ENCODE results near the gene ECE1.

The ECE1 gene

DNA sequence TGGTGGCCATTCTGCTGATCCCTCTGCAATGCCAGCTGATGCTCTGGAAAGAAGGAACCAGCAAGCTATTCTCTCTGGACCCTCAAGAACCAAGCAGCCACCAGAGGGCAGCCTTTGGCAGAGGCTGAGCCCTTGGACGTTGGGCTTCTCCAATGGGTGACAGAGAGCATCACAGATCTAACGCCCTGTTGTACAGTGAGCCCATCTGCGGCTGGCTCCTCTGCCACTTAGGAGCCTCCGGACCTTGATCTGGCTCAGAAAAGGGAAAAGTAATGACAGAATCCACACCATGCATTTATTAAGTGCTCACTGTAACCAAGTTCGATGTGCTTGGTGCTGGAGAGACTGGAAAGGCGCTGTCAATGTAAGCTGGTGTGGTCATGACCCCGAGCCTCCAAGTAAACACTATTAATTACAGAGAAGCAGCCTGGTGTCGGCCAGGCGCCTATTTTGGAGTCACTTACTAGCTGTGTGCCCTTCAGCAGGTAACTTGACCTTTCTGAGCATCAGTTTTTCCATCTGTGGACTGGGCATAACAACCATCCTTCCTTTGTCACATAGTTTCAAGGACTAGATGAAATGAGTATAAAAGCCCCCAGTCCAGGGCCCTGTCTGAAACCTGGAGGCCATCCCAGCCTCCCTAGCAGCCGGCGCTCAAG lies 34.9 kb downstream of the ECE1 start:
- TF ChIP-seq, protein P1, sequence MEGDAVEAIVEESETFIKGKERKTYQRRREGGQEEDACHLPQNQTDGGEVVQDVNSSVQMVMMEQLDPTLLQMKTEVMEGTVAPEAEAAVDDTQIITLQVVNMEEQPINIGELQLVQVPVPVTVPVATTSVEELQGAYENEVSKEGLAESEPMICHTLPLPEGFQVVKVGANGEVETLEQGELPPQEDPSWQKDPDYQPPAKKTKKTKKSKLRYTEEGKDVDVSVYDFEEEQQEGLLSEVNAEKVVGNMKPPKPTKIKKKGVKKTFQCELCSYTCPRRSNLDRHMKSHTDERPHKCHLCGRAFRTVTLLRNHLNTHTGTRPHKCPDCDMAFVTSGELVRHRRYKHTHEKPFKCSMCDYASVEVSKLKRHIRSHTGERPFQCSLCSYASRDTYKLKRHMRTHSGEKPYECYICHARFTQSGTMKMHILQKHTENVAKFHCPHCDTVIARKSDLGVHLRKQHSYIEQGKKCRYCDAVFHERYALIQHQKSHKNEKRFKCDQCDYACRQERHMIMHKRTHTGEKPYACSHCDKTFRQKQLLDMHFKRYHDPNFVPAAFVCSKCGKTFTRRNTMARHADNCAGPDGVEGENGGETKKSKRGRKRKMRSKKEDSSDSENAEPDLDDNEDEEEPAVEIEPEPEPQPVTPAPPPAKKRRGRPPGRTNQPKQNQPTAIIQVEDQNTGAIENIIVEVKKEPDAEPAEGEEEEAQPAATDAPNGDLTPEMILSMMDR (IDR thresholded peaks at IDR 0.05; ENCODE audit: borderline replicate concordance, extremely low read depth, low read length, poor library complexity, severe bottlenecking) = peak; percentile 86
- no peak for TF ChIP-seq EZH2 (IDR thresholded peaks at IDR 0.05; ENCODE audit: borderline replicate concordance, low read depth, low read length, severe bottlenecking)
- Histone ChIP-seq H4K20me1 (ENCODE audit: insufficient read depth, low read length) (no peaks in the 10 kb centered on the region), H2AFZ (ENCODE audit: low read depth, low read length) (no peak overlapping the region), H3K4me1 (ENCODE audit: insufficient read depth, low read length) (no peaks in the 10 kb centered on the region), H3K9me3 (ENCODE audit: insufficient read depth, low read length, severe bottlenecking) (no peaks in the 10 kb centered on the region), H3K4me3 (ENCODE audit: low read depth in 1 of 2, low read length in 2 of 2) (no peak overlapping the region), H3K4me2 (ENCODE audit: insufficient read depth, low read length) (no peak overlapping the region), H3K9ac (ENCODE audit: low read depth, low read length) (no peak overlapping the region), H3K79me2 (ENCODE audit: insufficient read depth, low read length) (no peaks in the 10 kb centered on the region), H3K36me3 (ENCODE audit: insufficient read depth, low read length) (peaks cover 9% of the 10 kb centered on the region), H3K27ac (ENCODE audit: low read length) (no peak overlapping the region), H3K27me3 (ENCODE audit: insufficient read depth, low read length, poor library complexity) (no peaks in the 10 kb centered on the region)
- peak; percentile 79 for DNase-seq
- ATAC-seq (ENCODE audit: insufficient read depth, low read depth) = peak; percentile 95

DNA sequence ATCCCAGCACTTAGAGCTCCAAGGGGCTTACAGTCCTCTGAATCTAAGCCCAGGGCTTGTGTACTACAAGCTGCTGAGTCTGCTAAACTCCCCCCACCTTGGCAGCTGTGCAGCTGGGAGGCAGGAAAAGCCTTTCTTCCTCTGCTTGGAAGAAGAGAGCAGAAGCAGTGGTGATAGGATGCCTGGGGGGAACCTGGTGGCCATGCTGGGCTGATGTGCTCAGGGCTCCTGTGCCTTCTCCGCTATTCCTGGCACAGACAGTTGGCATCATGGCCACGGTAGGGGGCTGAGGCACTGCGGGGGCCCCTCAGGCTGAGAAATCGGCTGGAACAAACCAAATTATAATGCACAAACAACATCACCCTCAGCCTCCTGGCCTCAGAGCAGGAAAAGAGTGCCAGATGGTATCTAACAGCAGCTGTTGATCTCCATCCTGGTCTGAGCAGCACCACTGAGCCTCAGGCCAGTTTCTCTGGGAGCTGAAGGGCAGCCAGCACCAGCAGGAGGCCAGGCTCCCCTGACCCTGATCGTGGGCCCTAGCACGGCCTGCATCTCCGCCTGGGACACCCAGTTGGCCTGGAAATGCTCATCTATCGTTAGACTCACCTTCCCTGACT lies 35.8 kb downstream of the ECE1 start:
- TF ChIP-seq, protein P1 (IDR thresholded peaks at IDR 0.05; ENCODE audit: borderline replicate concordance, extremely low read depth, low read length, poor library complexity, severe bottlenecking) = no peak
- TF ChIP-seq EZH2 (IDR thresholded peaks at IDR 0.05; ENCODE audit: borderline replicate concordance, low read depth, low read length, severe bottlenecking) = no peak
- Histone ChIP-seq H3K27me3 (ENCODE audit: insufficient read depth, low read length, poor library complexity) (no peaks in the 10 kb centered on the region), H2AFZ (ENCODE audit: low read depth, low read length) (no peak overlapping the region), H3K79me2 (ENCODE audit: insufficient read depth, low read length) (no peaks in the 10 kb centered on the region), H3K4me1 (ENCODE audit: insufficient read depth, low read length) (no peaks in the 10 kb centered on the region), H3K36me3 (ENCODE audit: insufficient read depth, low read length) (peaks cover 9% of the 10 kb centered on the region), H3K4me3 (ENCODE audit: low read depth in 1 of 2, low read length in 2 of 2) (no peak overlapping the region), H3K27ac (ENCODE audit: low read length) (no peak overlapping the region), H3K9ac (ENCODE audit: low read depth, low read length) (no peak overlapping the region), H4K20me1 (ENCODE audit: insufficient read depth, low read length) (no peaks in the 10 kb centered on the region), H3K9me3 (ENCODE audit: insufficient read depth, low read length, severe bottlenecking) (no peaks in the 10 kb centered on the region), H3K4me2 (ENCODE audit: insufficient read depth, low read length) (no peak overlapping the region)
- DNase-seq = no peak
- ATAC-seq (ENCODE audit: insufficient read depth, low read depth) = no peak

DNA sequence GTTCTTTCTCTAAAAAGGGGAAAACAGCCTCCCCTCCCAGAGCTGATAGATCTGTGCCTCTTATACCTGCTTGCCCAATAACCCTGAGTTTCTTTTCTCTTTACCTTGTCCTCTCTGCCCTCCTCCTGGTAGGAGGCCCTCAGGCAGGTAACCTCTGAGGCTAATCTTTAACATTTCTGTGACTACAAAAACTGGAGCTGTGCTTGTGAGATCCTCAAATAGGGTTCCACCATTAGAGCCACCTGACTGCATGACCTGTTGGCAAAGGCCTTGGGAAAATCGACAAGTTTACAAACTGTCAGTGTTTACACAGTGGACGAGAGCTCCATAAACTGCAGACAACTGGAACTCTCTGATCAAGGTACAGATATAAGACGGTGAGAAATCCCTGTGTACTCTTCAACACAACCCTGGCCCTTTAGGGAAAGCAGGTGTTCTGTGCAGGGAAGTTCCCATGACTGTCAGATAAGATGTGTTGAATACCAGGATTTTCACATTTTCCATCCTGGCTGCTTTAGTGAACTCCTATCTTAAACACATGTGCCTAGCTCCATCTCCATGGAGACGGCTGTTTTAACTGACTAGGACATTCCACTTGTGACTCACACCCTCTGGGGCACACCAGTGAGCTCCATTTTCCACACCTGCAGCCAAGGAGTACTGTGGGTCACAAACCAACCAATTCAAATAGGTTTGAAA lies 38.3 kb downstream of the ECE1 start:
- H3K27ac ChIP-seq (ENCODE audit: low read length) = no peak overlapping the region
- H4K20me1 ChIP-seq (ENCODE audit: insufficient read depth, low read length) = no peaks in the 10 kb centered on the region
- DNase-seq (no peak), ATAC-seq (ENCODE audit: insufficient read depth, low read depth) (no peak)
- H3K36me3 ChIP-seq (ENCODE audit: insufficient read depth, low read length) = peaks cover 6% of the 10 kb centered on the region; the same call in 1 of the 2 replicates
- TF ChIP-seq, protein P1 (IDR thresholded peaks at IDR 0.05; ENCODE audit: borderline replicate concordance, extremely low read depth, low read length, poor library complexity, severe bottlenecking) = no peak
- no peak for TF ChIP-seq EZH2 (IDR thresholded peaks at IDR 0.05; ENCODE audit: borderline replicate concordance, low read depth, low read length, severe bottlenecking)
- no peaks in the 10 kb centered on the region for H3K27me3 ChIP-seq (ENCODE audit: insufficient read depth, low read length, poor library complexity)
- H2AFZ ChIP-seq (ENCODE audit: low read depth, low read length) = no peak overlapping the region
- H3K9me3 ChIP-seq (ENCODE audit: insufficient read depth, low read length, severe bottlenecking) = no peaks in the 10 kb centered on the region
- H3K4me1 ChIP-seq (ENCODE audit: insufficient read depth, low read length) = no peaks in the 10 kb centered on the region
- H3K9ac ChIP-seq (ENCODE audit: low read depth, low read length) = no peak overlapping the region
- no peak overlapping the region for H3K4me2 ChIP-seq (ENCODE audit: insufficient read depth, low read length)
- H3K79me2 ChIP-seq (ENCODE audit: insufficient read depth, low read length) = no peaks in the 10 kb centered on the region
- H3K4me3 ChIP-seq (ENCODE audit: low read depth in 1 of 2, low read length in 2 of 2) = no peak overlapping the region

Data from DND-41 (cell line).